Measurements from ENCODE around the gene MPG.

- TF ChIP-seq MAX (IDR thresholded peaks at IDR 0.05; ENCODE audit: low read depth, low read length) = no peak
- TF ChIP-seq, protein P1, sequence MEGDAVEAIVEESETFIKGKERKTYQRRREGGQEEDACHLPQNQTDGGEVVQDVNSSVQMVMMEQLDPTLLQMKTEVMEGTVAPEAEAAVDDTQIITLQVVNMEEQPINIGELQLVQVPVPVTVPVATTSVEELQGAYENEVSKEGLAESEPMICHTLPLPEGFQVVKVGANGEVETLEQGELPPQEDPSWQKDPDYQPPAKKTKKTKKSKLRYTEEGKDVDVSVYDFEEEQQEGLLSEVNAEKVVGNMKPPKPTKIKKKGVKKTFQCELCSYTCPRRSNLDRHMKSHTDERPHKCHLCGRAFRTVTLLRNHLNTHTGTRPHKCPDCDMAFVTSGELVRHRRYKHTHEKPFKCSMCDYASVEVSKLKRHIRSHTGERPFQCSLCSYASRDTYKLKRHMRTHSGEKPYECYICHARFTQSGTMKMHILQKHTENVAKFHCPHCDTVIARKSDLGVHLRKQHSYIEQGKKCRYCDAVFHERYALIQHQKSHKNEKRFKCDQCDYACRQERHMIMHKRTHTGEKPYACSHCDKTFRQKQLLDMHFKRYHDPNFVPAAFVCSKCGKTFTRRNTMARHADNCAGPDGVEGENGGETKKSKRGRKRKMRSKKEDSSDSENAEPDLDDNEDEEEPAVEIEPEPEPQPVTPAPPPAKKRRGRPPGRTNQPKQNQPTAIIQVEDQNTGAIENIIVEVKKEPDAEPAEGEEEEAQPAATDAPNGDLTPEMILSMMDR (IDR thresholded peaks at IDR 0.05 in 2 of 3, conservative IDR thresholded peaks at IDR 0.05 in 1 of 3; ENCODE audit: control insufficient read depth in 2 of 3, extremely low read depth in 1 of 3, insufficient read depth in 1 of 3, low read depth in 3 of 3, low read length in 3 of 3) = no peak
- TF ChIP-seq, protein P2, sequence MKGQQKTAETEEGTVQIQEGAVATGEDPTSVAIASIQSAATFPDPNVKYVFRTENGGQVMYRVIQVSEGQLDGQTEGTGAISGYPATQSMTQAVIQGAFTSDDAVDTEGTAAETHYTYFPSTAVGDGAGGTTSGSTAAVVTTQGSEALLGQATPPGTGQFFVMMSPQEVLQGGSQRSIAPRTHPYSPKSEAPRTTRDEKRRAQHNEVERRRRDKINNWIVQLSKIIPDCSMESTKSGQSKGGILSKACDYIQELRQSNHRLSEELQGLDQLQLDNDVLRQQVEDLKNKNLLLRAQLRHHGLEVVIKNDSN (IDR thresholded peaks at IDR 0.05; ENCODE audit: borderline replicate concordance, extremely low read length, insufficient read depth, low read depth, low read length) = no peak
- no peak for TF ChIP-seq EP300 (IDR thresholded peaks at IDR 0.05; ENCODE audit: borderline replicate concordance in 1 of 2, control insufficient read depth in 1 of 2, low read depth in 2 of 2, low read length in 2 of 2)
- TF ChIP-seq ATF2 (IDR thresholded peaks at IDR 0.05; ENCODE audit: low read length) = no peak
- no peak for TF ChIP-seq CBX3 (IDR thresholded peaks at IDR 0.05; ENCODE audit: borderline replicate concordance, low read depth)
- TF ChIP-seq ZZZ3 (IDR thresholded peaks at IDR 0.05; ENCODE audit: control insufficient read depth, insufficient read length, low read depth) = no peak
- TF ChIP-seq CEBPB (IDR thresholded peaks at IDR 0.05; ENCODE audit: borderline replicate concordance in 1 of 2, low read depth in 2 of 2, low read length in 2 of 2) = no peak
- no peak for TF ChIP-seq YY1 (IDR thresholded peaks at IDR 0.05; ENCODE audit: low read depth, low read length)
- no peak for TF ChIP-seq POLR2AphosphoS5 (IDR thresholded peaks at IDR 0.05; ENCODE audit: low read length)
- TF ChIP-seq RFX5 (IDR thresholded peaks at IDR 0.05; ENCODE audit: low read depth, low read length) = no peak
Observed at GRCh38 chr16:132120-132519, 54.1 kb downstream of the MPG start.

Data from GM12878 (cell line).